ENCODE results near the gene CDC42BPA. TPM values are rescaled to one million over a fixed set of nuclear protein-coding genes. Genes with fewer than 3 reads are reported as not detected.

CDC42BPA gene
- total and polyA plus RNA-seq, 9 of the 15 experiments (the other 6 are each of a cell fraction or from before 2014, with no cell fraction given) = 8.0 to 77.5 (median 52.1) TPM

GRCh38 chr1:227318853-227319607 lies 738 bp upstream of the CDC42BPA start (continued):
- TF ChIP-seq DMBX1 (CRISPR knock-in tag; IDR thresholded peaks at IDR 0.05; ENCODE audit: borderline replicate concordance) = 0 out of 2 replicates have a peak, but pooled peaks have one; percentile 16
- TF ChIP-seq SMAD2 (IDR thresholded peaks at IDR 0.05; ENCODE audit: low read depth, low read length) = no peak
- TF ChIP-seq SMARCA4 (IDR thresholded peaks at IDR 0.05) = 0 out of 2 replicates have a peak, but pooled peaks have one; percentile 30
- no peak for TF ChIP-seq RBM22 (IDR thresholded peaks at IDR 0.05; ENCODE audit: low read depth, low read length, poor library complexity, severe bottlenecking)
- peak; percentile 51; the same call in 1 of the 2 replicates for TF ChIP-seq HDAC8 (tag; IDR thresholded peaks at IDR 0.05)
- peak; percentile 16 for TF ChIP-seq ZBTB17 (CRISPR knock-in tag; IDR thresholded peaks at IDR 0.05)
- TF ChIP-seq ZNF316 (IDR thresholded peaks at IDR 0.05) = no peak
- TF ChIP-seq E2F6 (IDR thresholded peaks at IDR 0.05; ENCODE audit: borderline replicate concordance in 1 of 2, extremely low read depth in 1 of 2, insufficient read depth in 1 of 2, insufficient read length in 1 of 2, low read depth in 1 of 2, low read length in 1 of 2, poor library complexity in 1 of 2, severe bottlenecking in 1 of 2) = peak in 1 of 2 experiments; percentile 75
- TF ChIP-seq CBX3 (IDR thresholded peaks at IDR 0.05; ENCODE audit: borderline replicate concordance in 1 of 2, low read length in 2 of 2) = no peak
- TF ChIP-seq KHSRP (IDR thresholded peaks at IDR 0.05) = no peak
- no peak for TF ChIP-seq HEY1 (CRISPR knock-in tag; IDR thresholded peaks at IDR 0.05; ENCODE audit: borderline replicate concordance)
- TF ChIP-seq RREB1 (CRISPR knock-in tag; IDR thresholded peaks at IDR 0.05) = peak; percentile 78
- TF ChIP-seq MXD1 (CRISPR knock-in tag; IDR thresholded peaks at IDR 0.05; ENCODE audit: borderline replicate concordance, poor library complexity, severe bottlenecking) = no peak
- TF ChIP-seq ZNF717 (CRISPR knock-in tag; IDR thresholded peaks at IDR 0.05) = no peak
- TF ChIP-seq RBBP5 (IDR thresholded peaks at IDR 0.05; ENCODE audit: borderline replicate concordance, insufficient read depth, low read length, poor library complexity, severe bottlenecking) = peak; percentile 1
- TF ChIP-seq BRD9 (IDR thresholded peaks at IDR 0.05; ENCODE audit: low read depth, partially characterized antibody) = peak; percentile 31
- TF ChIP-seq ZBTB12 (CRISPR knock-in tag; IDR thresholded peaks at IDR 0.05) = no peak
- no peak for TF ChIP-seq ILK (tag; IDR thresholded peaks at IDR 0.05; ENCODE audit: borderline replicate concordance, low read depth)
- TF ChIP-seq ZNF431 (CRISPR knock-in tag; IDR thresholded peaks at IDR 0.05) = no peak
